HG02885 (cell line): ENCODE data around the gene MGAT5B.
"Not testable (repeated sequence)": the region's sequence is repeated elsewhere in the genome, so short reads cannot be mapped to it uniquely, and the experiment has no call there.

Experiments used
- ATAC-seq: cut with Tn5 transposase; IDR thresholded peaks from one replicate; pipeline ENCODE4 v1.9.1; 2021; ENCODE audit warnings: mild to moderate bottlenecking; ENCODE audit not compliant: unreplicated experiment, poor library complexity

The MGAT5B gene, protein sequence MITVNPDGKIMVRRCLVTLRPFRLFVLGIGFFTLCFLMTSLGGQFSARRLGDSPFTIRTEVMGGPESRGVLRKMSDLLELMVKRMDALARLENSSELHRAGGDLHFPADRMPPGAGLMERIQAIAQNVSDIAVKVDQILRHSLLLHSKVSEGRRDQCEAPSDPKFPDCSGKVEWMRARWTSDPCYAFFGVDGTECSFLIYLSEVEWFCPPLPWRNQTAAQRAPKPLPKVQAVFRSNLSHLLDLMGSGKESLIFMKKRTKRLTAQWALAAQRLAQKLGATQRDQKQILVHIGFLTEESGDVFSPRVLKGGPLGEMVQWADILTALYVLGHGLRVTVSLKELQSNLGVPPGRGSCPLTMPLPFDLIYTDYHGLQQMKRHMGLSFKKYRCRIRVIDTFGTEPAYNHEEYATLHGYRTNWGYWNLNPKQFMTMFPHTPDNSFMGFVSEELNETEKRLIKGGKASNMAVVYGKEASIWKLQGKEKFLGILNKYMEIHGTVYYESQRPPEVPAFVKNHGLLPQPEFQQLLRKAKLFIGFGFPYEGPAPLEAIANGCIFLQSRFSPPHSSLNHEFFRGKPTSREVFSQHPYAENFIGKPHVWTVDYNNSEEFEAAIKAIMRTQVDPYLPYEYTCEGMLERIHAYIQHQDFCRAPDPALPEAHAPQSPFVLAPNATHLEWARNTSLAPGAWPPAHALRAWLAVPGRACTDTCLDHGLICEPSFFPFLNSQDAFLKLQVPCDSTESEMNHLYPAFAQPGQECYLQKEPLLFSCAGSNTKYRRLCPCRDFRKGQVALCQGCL

DNA sequence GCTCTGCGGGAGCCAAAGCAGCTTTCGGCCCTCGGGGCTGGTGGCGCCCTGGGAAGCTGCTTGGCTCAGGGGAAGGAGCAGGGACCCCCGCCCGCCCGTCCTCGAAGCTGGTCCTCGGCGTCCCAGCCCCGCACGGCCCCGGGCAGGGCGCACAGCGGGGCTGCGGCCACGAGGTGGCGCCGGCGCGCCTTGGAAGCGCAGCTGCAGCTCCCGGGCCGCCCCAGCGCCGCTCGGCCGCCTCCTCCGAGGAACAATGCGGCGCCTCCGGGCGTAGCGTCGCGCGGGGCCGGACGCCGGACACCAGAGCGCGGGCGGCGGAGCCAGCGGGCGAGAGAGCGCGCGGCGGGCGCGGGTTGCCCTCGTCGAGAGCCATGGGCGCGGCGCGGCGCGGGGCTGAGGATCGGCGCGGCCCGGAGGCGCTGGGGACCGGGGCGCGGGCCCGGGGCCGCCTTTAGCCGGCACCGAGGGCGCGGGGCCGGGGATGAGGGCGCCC lies at the start of gene MGAT5B:
TSS of gene MGAT5B (plus strand) at position 229 of the 493 bp plus-strand sequence. CDS start 626 bp downstream, outside the sequence.
- ATAC-seq, result peak; percentile 69

DNA sequence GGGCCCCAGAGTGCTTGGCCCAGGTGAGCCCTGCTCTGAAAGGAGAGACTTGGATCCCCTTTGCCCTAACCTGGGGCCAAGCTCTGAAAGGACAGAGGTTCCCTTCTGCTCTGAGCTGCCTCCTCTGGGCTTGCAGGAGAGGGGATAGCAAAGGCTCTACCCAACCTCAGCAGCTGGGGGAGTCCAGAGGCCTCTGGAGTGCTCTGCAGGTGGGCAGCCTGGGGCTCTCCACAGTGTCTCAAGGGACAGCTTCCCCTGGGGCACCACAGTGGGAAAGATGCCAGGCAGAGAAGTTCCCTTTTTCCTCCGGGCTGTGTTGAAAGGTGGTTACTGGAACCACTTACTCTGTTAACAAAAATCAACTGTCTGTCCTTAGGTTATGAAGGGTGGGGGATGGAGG lies 48.2 kb upstream of the MGAT5B start:
- no peak for ATAC-seq

DNA sequence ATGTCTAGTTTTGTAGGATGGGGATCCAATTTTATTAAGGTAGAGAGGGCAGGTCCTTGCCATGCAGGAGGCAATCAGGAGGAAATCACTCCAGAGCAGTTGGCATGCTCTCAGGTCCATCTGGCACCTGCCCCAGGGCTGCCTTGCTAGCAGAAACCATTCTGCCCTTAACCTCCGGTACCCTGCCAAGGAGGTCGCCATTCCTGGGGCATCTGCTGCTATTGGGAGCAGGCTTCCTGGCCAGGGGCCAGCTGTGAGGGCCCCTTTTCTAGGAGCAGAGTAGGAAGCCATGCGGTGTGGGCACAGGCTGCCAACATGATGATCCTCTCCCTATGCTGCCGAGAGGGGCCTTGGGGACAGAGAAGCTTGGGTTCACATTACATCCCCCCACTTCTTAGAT lies 47.6 kb upstream of the MGAT5B start:
- no peak for ATAC-seq

DNA sequence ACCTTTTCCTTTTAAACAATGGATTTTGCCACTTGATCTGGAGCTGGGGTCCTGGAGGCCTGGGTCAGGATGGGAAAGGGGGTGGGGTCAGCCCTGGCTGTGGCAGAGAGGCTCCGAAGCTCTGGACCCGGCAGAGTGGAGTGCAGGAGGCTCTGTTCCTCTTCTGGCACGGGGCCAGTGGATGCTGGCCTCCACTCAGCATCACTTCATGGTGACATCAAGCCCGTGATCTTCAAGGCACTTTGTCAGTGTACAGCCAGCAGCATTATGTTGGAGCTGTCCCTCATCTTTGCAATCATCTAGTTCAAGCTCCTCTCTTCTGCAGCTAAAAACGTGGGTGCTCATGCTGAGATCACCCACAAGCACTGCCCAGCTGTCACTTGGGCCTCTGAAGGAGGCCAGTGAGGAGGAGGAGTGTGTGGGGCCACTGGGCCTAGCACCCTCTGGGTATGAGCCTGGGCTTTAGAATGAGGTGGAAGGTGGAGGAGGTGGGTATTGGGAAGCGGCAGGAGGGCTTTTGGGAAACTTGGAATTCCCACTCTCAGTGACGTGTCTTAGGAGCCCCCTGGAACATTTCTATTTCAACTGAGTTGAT lies 45.9 kb upstream of the MGAT5B start:
- no peak for ATAC-seq

DNA sequence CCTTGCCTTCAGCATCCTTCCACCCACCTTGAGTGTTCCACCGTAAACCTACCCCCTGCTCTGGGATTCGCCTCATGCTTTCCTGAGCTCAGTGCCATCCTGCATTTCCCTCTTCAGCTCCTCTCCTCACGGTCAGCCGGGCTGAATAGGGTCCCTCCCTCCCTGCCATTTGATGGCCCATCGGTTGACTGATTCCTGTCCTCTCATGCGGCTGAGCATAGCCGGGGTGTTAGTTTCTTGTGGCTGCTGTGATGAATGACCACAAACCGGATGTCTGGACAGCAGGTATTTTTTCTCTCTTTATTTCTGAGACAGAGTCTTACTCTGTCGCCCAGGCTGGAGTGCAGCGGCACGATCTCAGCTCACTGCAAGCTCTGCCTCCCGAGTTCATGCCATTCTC lies 44.1 kb upstream of the MGAT5B start:
- no peak for ATAC-seq

DNA sequence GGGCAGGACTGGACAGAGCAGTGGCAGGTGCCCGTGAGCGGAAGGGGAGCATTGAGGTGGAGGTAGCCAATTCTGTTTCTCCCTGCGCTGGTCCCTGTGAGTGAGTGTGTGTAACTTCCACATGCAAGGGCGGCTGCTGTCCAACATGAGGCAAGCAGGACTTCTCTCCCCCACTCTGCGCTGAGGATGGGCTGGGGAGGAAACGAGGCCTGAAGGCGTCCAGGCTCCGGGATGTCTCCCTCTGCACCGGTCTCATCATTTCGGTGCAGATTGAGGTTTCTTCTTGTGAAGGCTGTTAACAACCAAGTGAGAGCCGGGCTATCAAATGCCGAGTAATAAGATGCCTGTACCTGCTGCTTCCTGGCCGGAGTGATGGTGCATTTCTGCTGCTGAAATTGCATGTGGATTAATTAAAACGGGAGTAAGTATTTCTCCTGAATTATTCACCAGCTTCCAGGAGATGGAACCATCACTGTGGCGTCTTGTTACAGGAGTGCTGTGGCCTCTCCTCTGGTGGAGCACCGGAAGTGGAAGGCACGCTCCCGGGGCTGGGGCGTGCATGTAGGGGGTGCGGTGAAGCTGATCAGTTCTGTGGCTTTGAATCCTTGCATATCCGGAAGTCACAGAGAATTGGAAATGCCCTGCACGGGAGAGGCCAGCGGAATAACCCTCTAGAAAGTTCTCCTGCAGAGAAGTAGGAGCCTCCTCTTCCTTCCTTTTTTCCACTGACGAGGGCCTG lies 41.7 kb upstream of the MGAT5B start:
- no peak for ATAC-seq

DNA sequence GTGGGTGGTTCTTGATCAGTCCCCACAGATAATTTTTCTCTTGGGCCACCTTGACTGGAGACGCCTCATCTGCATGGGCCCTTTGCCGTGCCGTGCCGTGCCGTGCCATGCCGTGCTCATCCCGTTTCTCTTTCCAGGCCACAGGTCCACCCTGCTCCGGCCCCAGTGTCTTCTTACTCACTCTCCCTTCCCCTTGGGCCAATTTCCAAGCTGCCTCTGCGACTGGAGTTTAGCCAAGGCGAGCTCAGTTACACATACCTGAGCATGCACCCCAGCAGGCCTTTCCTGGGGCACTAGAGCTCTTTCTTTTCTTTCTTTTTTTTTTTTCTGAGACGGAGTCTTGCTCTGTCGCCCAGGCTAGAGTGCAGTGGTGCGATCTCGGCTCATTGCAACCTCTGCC lies 40.5 kb upstream of the MGAT5B start:
- no peak for ATAC-seq

DNA sequence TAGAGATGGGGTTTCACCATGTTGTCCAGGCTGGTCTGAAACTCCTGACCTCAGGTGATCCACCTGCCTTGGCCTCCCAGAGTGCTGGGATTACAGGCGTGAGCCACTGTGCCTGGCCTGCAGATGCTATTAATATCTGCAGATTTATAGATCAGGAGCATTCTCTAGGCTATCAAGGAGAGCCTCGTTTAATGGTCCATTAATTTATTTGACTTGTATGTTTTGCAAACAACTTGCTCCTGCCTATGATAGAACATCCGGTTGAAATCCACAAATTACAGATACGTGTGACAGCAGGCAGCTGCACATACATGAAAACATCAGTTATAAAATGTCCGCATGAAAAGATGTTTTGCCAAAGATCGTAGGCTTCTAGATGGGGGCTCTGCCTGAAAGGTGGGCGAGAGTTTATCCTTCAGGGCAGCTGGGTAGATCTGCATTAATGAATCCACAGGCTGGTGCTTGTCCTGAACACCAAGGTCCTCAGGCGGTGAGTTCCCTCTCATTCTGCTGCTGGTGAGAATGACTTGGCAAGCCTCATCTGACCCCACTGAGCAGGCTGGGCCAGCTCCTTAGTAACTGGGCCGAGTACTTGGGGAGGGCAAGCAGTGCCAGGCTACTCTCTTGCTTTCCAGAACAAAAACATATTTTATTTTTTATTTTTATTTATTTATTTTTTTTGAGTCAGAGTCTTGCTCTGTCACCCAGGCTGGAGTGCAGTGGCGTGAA lies 37.1 kb upstream of the MGAT5B start:
- ATAC-seq, result no peak

DNA sequence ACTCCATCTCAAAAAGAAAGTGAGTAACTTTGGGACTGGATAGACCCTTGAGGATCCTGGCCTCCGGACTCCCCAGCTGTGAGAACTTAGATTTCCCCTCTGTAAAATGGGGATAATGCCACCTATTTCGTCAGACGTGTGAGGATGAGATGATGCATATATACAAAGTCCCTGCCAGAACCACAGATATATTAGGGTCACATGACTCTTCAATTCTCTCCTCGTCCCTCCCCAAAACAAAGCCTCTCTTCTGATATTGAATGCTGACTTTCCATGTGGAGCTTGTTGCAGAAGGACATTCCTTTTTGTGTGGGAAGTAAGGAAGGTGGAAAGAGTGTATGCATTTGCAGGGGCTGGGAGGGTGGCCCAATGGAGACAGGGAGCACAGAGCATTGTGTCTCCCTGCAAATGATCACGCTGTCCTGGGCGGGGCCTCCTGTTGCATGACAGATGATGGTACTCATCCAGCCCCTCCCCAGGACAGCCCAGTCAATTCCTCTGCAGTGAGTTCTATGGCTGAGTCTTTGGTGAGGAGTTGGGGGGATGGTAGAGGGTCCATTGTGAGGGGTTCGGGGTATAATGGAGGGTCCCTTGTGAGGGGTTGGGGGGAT lies 35.1 kb upstream of the MGAT5B start:
- ATAC-seq, result no peak

DNA sequence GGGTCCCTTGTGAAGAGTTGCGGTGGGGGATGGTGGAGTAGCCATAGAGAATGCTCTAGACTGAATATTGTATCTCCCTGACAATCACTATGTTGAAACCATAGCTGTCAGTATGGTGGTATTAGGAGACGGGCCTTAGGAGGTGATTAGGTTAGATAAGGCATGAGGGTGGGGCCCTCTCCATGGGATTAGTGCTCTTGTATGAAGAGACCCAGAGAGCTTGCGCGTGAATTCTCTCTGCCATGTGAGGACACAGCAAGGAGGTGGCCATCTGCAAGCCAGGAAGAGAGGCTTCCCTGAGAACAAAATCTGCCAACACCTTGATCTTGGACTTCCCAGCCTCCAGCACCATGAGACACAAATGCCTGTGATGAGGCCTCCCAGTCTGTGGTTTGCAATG lies 34.5 kb upstream of the MGAT5B start:
- no peak for ATAC-seq

DNA sequence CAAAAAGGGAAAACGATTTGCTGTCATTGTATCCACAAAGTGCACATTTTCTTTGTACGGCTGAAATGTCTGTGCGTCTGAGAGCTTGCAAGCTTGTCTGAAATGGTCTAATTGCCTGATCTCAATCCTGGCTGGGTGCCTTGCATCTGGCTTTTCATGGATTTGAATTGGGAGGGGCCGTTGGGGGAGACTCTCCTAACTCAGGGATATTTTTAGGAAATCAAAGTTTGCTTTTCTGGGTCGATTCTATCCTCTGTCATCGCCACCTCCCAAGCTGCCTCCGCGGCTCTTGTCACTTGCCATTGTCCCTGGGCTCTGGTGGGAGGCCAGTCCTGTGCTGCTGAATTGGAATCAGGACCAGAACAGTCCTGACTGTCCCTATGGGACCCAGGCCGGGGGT lies 33.3 kb upstream of the MGAT5B start:
- ATAC-seq, result no peak

DNA sequence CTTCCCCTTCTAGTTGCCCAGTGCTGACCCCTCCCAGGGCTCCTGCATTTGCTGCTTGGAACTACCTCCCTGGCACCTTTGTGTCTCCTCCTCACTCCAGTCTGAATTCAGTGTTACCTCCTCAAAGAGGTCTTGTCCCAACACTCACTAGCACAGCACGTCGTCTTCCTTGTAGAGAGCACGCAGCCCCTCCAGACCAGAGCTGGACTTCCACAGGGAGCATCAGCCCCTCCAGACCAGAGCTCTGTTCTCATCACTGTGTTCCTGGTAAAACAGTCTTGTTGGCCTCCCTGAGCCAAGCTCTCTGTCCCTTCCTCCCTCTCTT lies 27.8 kb upstream of the MGAT5B start:
- no peak for ATAC-seq

DNA sequence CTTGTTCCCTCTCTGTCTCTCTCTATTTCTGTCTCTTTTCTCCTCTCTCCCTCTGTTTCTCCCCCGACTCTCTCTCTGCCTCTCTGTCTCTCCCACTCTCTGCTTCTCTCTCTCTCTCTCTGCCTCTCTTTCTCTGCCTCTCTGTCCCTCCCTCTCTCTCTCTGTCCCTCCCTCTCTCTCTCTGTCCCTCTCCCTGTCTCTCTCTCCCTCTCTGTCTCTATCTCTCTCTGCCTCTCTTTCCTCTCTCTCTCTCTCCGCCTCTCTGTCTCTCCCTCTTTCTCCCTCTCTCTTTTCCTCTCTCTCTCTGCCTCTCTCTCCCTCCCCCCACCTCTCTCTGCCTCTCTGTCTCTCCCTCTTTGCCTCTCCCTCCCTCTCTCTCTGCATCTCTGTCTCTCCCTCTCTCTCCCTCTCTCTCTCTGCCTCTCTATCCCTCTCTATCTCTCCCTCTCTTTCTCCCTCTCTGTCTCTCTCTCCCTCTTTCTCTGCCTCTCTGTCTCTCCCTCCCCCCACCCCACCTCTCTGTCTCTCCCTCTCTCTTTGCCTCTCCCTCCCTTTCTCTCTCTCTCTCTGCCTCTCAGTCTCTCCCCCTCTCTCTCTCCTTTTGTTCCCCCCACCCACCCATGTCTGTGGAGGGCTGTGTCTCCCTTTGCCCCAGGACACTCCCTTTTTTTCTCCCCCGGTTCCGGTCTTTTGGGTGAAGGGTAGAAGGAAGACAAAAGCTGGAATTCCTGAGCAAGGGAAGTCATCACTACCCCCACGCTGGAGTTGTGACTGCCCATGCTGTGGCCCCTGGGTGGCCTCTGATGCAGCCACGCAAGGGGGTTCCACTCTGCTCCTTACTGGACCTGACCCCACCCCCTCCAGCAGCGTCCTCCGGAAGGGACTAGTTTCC lies 27.1 kb upstream of the MGAT5B start:
- ATAC-seq, result no peak

DNA sequence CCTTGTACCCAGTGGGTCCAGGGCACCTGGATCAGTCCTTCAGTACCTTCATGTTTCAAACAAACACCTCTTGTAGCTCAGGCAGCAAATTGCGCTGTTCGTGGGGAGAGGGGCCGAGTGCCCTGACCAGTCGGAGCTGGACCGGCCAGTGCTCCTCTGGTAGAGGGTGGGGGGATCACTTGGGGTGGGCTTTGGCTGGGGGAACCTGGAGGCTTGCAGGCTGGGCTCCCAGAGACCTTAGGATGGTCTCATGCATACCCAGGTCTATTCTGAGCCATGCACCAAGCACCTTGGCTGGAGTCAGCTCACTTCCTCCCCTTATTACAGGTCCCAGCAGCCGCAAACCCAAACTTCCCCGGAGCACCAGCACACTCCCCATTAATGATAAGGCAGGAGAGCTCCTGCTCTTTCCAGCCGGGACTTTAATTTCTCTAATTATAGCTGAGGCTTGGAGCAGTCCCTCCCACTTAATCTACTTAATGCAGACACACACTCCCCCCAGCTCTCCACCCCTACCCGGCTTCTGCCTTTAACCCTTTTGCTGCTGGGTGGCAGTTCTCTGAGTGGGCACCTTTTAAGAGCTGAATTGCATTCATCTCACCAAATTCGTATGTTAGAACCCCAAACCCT lies 26.3 kb upstream of the MGAT5B start:
- no peak for ATAC-seq

DNA sequence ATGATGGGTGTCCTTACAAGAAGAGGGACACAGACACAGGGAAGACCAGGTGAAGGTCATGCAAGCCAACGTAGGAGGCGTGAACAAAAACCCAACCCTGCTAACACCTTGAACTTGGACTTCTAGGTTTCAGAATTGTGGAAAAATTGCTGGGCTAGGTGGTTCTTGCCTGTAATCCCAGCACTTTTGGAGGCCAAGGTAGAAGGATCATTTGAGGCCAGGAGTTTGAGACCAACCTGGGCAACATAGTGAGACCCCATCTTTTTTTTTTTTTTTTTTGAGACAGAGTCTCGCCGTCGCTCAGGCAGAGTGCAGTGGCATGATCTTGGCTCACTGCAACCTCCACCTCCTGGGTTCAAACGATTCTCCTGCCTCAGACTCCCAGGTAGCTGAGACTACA lies 25.1 kb upstream of the MGAT5B start:
- ATAC-seq, result not testable (repeated sequence)

DNA sequence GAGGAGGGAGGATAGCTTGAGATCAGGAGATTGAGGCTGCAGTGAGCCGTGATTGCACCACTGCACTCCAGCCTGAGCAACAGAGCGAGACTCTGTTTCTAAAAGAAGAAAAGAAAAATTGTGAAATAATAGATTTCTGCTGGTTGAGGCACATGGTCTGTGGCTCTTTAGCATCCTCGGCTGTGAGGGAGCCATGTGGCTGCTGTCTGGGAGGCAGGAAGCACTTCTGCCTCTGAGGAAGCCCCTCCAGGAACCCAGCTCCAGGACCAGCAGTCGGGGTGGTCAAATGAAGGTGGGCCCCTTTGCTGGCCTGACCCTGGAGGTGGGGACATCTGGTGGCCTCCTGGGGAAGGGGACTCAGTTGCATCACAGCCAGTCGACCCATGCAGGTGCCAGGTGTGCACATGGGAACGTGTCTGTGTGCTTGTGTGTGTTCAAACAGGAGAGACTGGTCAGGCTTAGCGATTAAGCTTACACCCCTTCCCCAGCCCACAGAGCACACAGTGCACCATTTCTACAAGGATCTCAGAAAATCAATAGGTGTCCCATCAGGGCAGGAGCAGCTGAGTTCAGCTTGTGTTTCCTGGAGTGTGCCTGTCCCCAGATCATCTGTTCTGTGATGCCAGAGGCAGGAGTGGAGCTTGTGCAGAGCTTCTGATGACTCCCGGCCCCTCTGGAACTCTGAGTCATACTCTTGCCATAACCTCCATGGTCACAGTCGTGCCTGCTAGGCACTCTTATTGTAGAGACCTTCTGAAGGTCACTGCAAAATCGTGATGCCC lies 24.3 kb upstream of the MGAT5B start:
- no peak for ATAC-seq

DNA sequence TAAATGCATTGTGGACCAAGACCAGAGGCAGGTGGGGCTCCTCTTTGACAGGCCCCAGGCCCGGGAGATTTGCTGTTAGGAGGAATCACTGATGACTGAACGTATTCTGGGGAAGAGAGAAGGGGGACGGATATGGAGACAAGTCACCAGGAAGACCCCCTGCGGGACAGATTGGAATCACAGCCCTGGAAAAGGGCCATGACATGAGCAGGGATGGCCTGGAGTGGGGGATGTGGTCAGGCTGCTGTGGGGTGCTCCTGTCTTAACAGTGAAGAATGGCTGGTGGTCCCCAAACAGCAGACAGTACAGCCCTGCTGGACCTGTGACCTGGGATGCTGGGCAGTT lies 23.7 kb upstream of the MGAT5B start:
- no peak for ATAC-seq
